Breast epithelium (tissue), 3 donors: ENCODE results near the gene NETO2.

Source experiments
- CTCF ChIP-seq, 3 donors: fragments of 450-650 bp; IDR thresholded peaks; one replicate each; pipeline ENCODE4 v1.5.1; 2016 to 2017; ENCODE audit warnings: antibody characterized with exemption in 3 of 3, mild to moderate bottlenecking in 3 of 3, moderate library complexity in 3 of 3
- POLR2A ChIP-seq: fragments of 450-650 bp; IDR thresholded peaks from one replicate; pipeline ENCODE4 v1.6.1; 2016; ENCODE audit warnings: antibody characterized with exemption, mild to moderate bottlenecking, moderate library complexity
- POLR2AphosphoS5 ChIP-seq, 3 donors: sonication (generic); formaldehyde crosslinking; IDR thresholded peaks; one replicate each; pipeline ENCODE4 v1.6.1; 2017; ENCODE audit warnings: antibody characterized with exemption in 3 of 3

GRCh38 chr16:47029724-47030123 lies 114.0 kb downstream of the NETO2 start:
- TF ChIP-seq POLR2AphosphoS5 (IDR thresholded peaks at IDR 0.05) (no peak), CTCF (IDR thresholded peaks at IDR 0.05) (no peak), POLR2A (no peak)
